HCT116 (cell line): ENCODE data around the gene ERBB4.

Experiments used
- POLR2A ChIP-seq: IDR thresholded peaks from 2 replicates; pipeline ENCODE4 v1.7.0; 2011; ENCODE audit warnings: borderline replicate concordance; ENCODE audit not compliant: insufficient read depth, insufficient read length; ENCODE audit errors: extremely low read depth
- POLR2AphosphoS5 ChIP-seq: IDR thresholded peaks from 2 replicates; pipeline ENCODE4 v1.6.1; 2011; ENCODE audit warnings: mild to moderate bottlenecking, low read depth, low read length, moderate library complexity
- SIN3A ChIP-seq: IDR thresholded peaks from 2 replicates; pipeline ENCODE4 v1.6.1; 2012; ENCODE audit warnings: low read depth
- TF ChIP-seq, protein P1 (sequence below), 3 experiments: fragments of 200-600 bp in 1 of 3; sonication (generic) in 1 of 3; IDR thresholded peaks in 2 of 3; conservative IDR thresholded peaks in 1 of 3; 2 replicates each; pipeline ENCODE4 v1.5.1; 2012 to 2017; ENCODE audit warnings: low read depth in 2 of 3, low read length in 2 of 3, antibody characterized with exemption in 1 of 3, borderline replicate concordance in 1 of 3, control low read depth in 1 of 3, mild to moderate bottlenecking in 1 of 3, mixed read lengths in 1 of 3, mixed run types in 1 of 3, moderate library complexity in 1 of 3; ENCODE audit not compliant: insufficient read depth in 1 of 3
- TF ChIP-seq, protein P2 (sequence below): IDR thresholded peaks from 2 replicates; pipeline ENCODE4 v1.6.1; 2012; ENCODE audit warnings: low read depth
- TF ChIP-seq, protein P3 (sequence below): IDR thresholded peaks from 2 replicates; pipeline ENCODE4 v1.6.1; 2012

DNA sequence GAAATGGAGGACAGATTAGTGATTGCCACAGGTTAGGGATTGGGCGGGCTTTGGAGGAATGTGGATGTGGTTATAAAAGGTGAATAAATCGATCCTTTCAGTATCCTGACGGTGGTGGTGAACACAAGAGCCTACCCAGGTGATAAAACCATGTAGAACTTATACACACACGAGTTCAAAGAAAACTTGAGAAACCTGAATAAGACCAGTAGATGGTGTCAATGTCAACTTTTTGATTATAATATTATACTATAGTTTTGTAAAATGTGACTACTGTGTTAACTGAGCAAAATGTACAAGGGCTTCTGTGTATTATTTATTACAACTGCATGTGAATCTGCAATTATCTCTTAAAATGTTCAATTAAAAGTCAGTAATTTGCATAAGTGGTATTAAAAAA lies 136.3 kb downstream of the ERBB4 start:
- TF ChIP-seq, protein P1, sequence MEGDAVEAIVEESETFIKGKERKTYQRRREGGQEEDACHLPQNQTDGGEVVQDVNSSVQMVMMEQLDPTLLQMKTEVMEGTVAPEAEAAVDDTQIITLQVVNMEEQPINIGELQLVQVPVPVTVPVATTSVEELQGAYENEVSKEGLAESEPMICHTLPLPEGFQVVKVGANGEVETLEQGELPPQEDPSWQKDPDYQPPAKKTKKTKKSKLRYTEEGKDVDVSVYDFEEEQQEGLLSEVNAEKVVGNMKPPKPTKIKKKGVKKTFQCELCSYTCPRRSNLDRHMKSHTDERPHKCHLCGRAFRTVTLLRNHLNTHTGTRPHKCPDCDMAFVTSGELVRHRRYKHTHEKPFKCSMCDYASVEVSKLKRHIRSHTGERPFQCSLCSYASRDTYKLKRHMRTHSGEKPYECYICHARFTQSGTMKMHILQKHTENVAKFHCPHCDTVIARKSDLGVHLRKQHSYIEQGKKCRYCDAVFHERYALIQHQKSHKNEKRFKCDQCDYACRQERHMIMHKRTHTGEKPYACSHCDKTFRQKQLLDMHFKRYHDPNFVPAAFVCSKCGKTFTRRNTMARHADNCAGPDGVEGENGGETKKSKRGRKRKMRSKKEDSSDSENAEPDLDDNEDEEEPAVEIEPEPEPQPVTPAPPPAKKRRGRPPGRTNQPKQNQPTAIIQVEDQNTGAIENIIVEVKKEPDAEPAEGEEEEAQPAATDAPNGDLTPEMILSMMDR (IDR thresholded peaks at IDR 0.05 in 2 of 3, conservative IDR thresholded peaks at IDR 0.05 in 1 of 3; ENCODE audit: borderline replicate concordance in 1 of 3, insufficient read depth in 1 of 3, low read depth in 2 of 3, low read length in 2 of 3), result no peak
- TF ChIP-seq POLR2A (no peak), SIN3A (no peak), POLR2AphosphoS5 (no peak)
- TF ChIP-seq, protein P2, sequence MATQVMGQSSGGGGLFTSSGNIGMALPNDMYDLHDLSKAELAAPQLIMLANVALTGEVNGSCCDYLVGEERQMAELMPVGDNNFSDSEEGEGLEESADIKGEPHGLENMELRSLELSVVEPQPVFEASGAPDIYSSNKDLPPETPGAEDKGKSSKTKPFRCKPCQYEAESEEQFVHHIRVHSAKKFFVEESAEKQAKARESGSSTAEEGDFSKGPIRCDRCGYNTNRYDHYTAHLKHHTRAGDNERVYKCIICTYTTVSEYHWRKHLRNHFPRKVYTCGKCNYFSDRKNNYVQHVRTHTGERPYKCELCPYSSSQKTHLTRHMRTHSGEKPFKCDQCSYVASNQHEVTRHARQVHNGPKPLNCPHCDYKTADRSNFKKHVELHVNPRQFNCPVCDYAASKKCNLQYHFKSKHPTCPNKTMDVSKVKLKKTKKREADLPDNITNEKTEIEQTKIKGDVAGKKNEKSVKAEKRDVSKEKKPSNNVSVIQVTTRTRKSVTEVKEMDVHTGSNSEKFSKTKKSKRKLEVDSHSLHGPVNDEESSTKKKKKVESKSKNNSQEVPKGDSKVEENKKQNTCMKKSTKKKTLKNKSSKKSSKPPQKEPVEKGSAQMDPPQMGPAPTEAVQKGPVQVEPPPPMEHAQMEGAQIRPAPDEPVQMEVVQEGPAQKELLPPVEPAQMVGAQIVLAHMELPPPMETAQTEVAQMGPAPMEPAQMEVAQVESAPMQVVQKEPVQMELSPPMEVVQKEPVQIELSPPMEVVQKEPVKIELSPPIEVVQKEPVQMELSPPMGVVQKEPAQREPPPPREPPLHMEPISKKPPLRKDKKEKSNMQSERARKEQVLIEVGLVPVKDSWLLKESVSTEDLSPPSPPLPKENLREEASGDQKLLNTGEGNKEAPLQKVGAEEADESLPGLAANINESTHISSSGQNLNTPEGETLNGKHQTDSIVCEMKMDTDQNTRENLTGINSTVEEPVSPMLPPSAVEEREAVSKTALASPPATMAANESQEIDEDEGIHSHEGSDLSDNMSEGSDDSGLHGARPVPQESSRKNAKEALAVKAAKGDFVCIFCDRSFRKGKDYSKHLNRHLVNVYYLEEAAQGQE, result no peak
- TF ChIP-seq, protein P3, sequence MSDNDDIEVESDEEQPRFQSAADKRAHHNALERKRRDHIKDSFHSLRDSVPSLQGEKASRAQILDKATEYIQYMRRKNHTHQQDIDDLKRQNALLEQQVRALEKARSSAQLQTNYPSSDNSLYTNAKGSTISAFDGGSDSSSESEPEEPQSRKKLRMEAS, result no peak
